GM21737 (cell line): Measurements from ENCODE around the gene ARL14EP.

ENCODE experiments used
- ATAC-seq: cut with Tn5 transposase; IDR thresholded peaks from one replicate; pipeline ENCODE4 v1.9.1; 2021; ENCODE audit warnings: mild to moderate bottlenecking, moderate library complexity; ENCODE audit not compliant: unreplicated experiment

Gene ARL14EP

GRCh38 chr11:30368394-30368793, 45.5 kb downstream of the ARL14EP start:
- ATAC-seq: no peak

GRCh38 chr11:30370164-30370563, 47.3 kb downstream of the ARL14EP start:
- no peak for ATAC-seq

GRCh38 chr11:30377347-30377746, 54.4 kb downstream of the ARL14EP start:
- no peak for ATAC-seq

GRCh38 chr11:30380846-30381245, 57.9 kb downstream of the ARL14EP start:
- ATAC-seq: no peak

GRCh38 chr11:30381879-30382278, 59.0 kb downstream of the ARL14EP start:
- ATAC-seq: no peak
